Measurements from ENCODE around the gene INVS. TPM values are rescaled to one million over a fixed set of nuclear protein-coding genes. Genes with fewer than 3 reads are reported as not detected.
A peak's percentile ranks its signal among the peaks of the same experiment; 100 is the strongest.

Gene INVS
- total and polyA plus RNA-seq, 2 of the 13 experiments (the other 11 are each of a cell fraction or from before 2014, with no cell fraction given) = 11.3 to 16.3 TPM

DNA sequence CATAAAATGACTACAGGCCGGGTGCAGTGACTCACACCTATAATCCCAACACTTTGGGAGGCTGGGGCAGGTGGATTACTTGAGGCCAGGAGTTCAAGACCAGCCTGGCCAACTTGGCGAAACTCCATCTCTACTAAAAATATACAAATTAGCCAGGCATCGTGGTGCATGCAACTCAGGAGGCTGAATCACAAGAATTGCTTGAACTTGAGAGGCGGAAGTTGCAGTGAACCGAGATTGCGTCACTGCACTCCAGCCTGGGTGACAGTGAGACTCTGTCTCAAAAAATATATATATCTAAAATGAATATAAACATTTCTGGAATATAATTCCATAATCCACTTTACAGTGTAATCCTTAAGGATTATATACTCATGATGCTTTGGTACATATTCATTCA, 187.2 kb downstream of the INVS start:
- Histone ChIP-seq H3K4me2 (ENCODE audit: low read depth, low read length) (no peak overlapping the region), H3K4me1 (ENCODE audit: insufficient read depth, low read length) (no peaks in the 10 kb centered on the region), H3K27me3 (ENCODE audit: control insufficient read depth in 1 of 2, insufficient read depth in 2 of 2, low read length in 2 of 2) (no peaks in the 10 kb centered on the region), H3K4me3 (replicated peaks in 1 of 3; ENCODE audit: insufficient read depth in 1 of 3, low read depth in 2 of 3, low read length in 3 of 3) (no peak overlapping the region), H4K20me1 (ENCODE audit: insufficient read depth, low read length) (no peaks in the 10 kb centered on the region), H3K9me3 (ENCODE audit: low read length) (no peaks in the 10 kb centered on the region), H3K27ac (ENCODE audit: extremely low read length, insufficient read depth, low read length) (no peak overlapping the region), H3K9ac (ENCODE audit: insufficient read depth, low read depth, low read length) (no peak overlapping the region), H3K36me3 (replicated peaks in 1 of 2; ENCODE audit: control insufficient read depth in 1 of 2, insufficient read depth in 2 of 2, low read length in 2 of 2) (peaks cover 7 to 48% of the 10 kb centered on the region in 2 experiments), H3K79me2 (ENCODE audit: insufficient read depth, low read length) (no peaks in the 10 kb centered on the region), H2AFZ (ENCODE audit: low read length) (no peak overlapping the region)
- CTCF ChIA-PET (ENCODE audit: low intra/inter-chr PET ratio, low total read pairs) = no interaction called here
- ATAC-seq = no peak
- TF ChIP-seq GATAD2A (CRISPR knock-in tag; IDR thresholded peaks at IDR 0.05) (no peak), TBL1XR1 (IDR thresholded peaks at IDR 0.05; ENCODE audit: borderline replicate concordance, low read length, partially characterized antibody) (no peak), CEBPB (IDR thresholded peaks at IDR 0.05; ENCODE audit: borderline replicate concordance, low read depth, low read length) (peak; percentile 27; the same call in 1 of the 2 replicates), FOXA1 (IDR thresholded peaks at IDR 0.05) (no peak), FOXA1 (CRISPR knock-in tag; IDR thresholded peaks at IDR 0.05) (no peak), SP2 (CRISPR knock-in tag; IDR thresholded peaks at IDR 0.05) (no peak), RFXAP (CRISPR knock-in tag; IDR thresholded peaks at IDR 0.05; ENCODE audit: borderline replicate concordance) (no peak), ZNF672 (CRISPR knock-in tag; IDR thresholded peaks at IDR 0.05) (no peak)
- TF ChIP-seq, protein P1, sequence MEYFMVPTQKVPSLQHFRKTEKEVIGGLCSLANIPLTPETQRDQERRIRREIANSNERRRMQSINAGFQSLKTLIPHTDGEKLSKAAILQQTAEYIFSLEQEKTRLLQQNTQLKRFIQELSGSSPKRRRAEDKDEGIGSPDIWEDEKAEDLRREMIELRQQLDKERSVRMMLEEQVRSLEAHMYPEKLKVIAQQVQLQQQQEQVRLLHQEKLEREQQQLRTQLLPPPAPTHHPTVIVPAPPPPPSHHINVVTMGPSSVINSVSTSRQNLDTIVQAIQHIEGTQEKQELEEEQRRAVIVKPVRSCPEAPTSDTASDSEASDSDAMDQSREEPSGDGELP (IDR thresholded peaks at IDR 0.05; ENCODE audit: borderline replicate concordance, low read depth) = no peak
- TF ChIP-seq, protein P2, sequence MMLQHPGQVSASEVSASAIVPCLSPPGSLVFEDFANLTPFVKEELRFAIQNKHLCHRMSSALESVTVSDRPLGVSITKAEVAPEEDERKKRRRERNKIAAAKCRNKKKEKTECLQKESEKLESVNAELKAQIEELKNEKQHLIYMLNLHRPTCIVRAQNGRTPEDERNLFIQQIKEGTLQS (CRISPR knock-in tag; IDR thresholded peaks at IDR 0.05) = no peak
- BruUV-seq (replicated peaks) = no TSS peak
- no peak for DNase-seq (ENCODE audit: low spot score)
- WGBS (ENCODE audit: low lambda C conversion rate) = 97% methylated on average over 6 of the region's 6 CpGs
- FAIRE-seq = no peak
- intact Hi-C loops (cut with micrococcal nuclease; ENCODE audit: unreplicated experiment) = no loop called here
- POLR2A ChIA-PET = no interaction called here
- in situ Hi-C loops (cut with HindIII; ENCODE audit: extremely low pct_ligation_motif_present, low pct_unique_long_range_greater_than_20kb) = no loop called here

DNA sequence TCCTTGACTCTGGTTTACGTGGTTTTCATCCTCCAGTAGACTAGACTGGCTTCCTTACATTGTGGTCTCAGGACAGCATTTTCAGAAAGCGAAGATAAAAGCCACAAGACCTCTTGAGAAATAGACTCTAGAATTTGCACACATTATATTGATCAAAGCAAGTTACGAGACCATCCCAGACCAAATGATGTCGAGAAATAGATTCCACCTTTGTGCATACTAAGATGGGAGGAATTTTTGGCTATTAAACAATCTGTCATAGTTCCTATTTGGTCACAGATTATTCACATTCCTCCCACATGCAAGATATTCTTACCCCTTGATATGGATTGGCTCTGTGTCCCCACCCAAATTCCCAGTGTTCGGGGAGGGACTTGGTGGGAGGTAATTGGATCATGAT, 188.1 kb downstream of the INVS start:
- in situ Hi-C loops (cut with HindIII; ENCODE audit: extremely low pct_ligation_motif_present, low pct_unique_long_range_greater_than_20kb) = no loop called here
- no peak for TF ChIP-seq ZNF746 (CRISPR knock-in tag; IDR thresholded peaks at IDR 0.05)
- TF ChIP-seq, protein P3, sequence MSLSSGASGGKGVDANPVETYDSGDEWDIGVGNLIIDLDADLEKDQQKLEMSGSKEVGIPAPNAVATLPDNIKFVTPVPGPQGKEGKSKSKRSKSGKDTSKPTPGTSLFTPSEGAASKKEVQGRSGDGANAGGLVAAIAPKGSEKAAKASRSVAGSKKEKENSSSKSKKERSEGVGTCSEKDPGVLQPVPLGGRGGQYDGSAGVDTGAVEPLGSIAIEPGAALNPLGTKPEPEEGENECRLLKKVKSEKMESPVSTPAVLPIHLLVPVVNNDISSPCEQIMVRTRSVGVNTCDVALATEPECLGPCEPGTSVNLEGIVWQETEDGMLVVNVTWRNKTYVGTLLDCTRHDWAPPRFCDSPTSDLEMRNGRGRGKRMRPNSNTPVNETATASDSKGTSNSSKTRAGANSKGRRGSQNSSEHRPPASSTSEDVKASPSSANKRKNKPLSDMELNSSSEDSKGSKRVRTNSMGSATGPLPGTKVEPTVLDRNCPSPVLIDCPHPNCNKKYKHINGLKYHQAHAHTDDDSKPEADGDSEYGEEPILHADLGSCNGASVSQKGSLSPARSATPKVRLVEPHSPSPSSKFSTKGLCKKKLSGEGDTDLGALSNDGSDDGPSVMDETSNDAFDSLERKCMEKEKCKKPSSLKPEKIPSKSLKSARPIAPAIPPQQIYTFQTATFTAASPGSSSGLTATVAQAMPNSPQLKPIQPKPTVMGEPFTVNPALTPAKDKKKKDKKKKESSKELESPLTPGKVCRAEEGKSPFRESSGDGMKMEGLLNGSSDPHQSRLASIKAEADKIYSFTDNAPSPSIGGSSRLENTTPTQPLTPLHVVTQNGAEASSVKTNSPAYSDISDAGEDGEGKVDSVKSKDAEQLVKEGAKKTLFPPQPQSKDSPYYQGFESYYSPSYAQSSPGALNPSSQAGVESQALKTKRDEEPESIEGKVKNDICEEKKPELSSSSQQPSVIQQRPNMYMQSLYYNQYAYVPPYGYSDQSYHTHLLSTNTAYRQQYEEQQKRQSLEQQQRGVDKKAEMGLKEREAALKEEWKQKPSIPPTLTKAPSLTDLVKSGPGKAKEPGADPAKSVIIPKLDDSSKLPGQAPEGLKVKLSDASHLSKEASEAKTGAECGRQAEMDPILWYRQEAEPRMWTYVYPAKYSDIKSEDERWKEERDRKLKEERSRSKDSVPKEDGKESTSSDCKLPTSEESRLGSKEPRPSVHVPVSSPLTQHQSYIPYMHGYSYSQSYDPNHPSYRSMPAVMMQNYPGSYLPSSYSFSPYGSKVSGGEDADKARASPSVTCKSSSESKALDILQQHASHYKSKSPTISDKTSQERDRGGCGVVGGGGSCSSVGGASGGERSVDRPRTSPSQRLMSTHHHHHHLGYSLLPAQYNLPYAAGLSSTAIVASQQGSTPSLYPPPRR (CRISPR knock-in tag; IDR thresholded peaks at IDR 0.05; ENCODE audit: borderline replicate concordance) = no peak
- 98% methylated on average over 5 of the region's 5 CpGs for WGBS (ENCODE audit: low lambda C conversion rate)
- Histone ChIP-seq H3K79me2 (ENCODE audit: insufficient read depth, low read length) (no peaks in the 10 kb centered on the region), H3K4me1 (ENCODE audit: insufficient read depth, low read length) (no peaks in the 10 kb centered on the region), H3K27me3 (ENCODE audit: control insufficient read depth in 1 of 2, insufficient read depth in 2 of 2, low read length in 2 of 2) (no peaks in the 10 kb centered on the region), H2AFZ (ENCODE audit: low read length) (no peak overlapping the region), H3K9ac (ENCODE audit: insufficient read depth, low read depth, low read length) (no peak overlapping the region), H3K9me3 (ENCODE audit: low read length) (no peaks in the 10 kb centered on the region), H3K4me2 (ENCODE audit: low read depth, low read length) (no peak overlapping the region), H3K36me3 (replicated peaks in 1 of 2; ENCODE audit: control insufficient read depth in 1 of 2, insufficient read depth in 2 of 2, low read length in 2 of 2) (peaks cover 7 to 54% of the 10 kb centered on the region in 2 experiments), H3K4me3 (replicated peaks in 1 of 3; ENCODE audit: insufficient read depth in 1 of 3, low read depth in 2 of 3, low read length in 3 of 3) (no peak overlapping the region), H3K27ac (ENCODE audit: extremely low read length, insufficient read depth, low read length) (no peak overlapping the region), H4K20me1 (ENCODE audit: insufficient read depth, low read length) (no peaks in the 10 kb centered on the region)
- ChIA-PET CTCF (ENCODE audit: low intra/inter-chr PET ratio, low total read pairs) (no interaction called here), POLR2A (no interaction called here)
- no TSS peak for BruUV-seq (replicated peaks)
- DNase-seq (ENCODE audit: low spot score) (no peak), ATAC-seq (no peak), FAIRE-seq (no peak)
- intact Hi-C loops (cut with micrococcal nuclease; ENCODE audit: unreplicated experiment) = no loop called here

Measured in HepG2 (cell line).